ENCODE data around the gene SAMD14.

- TF ChIP-seq CTCF (IDR thresholded peaks at IDR 0.05 in 4 of 5, conservative IDR thresholded peaks at IDR 0.05 in 1 of 5) (no peak), POLR2A (IDR thresholded peaks at IDR 0.05) (no peak)
These were observed 38.1 kb downstream of the SAMD14 start for GRCh38 chr17:50091918-50092285.
